Left hindlimb (tissue), 1 donor: Measurements from ENCODE around the gene GTF2A2.
A peak's percentile ranks its signal among the peaks of the same experiment; 100 is the strongest.
"Not testable (repeated sequence)": the region's sequence is repeated elsewhere in the genome, so short reads cannot be mapped to it uniquely, and the experiment has no call there.

ENCODE experiments used
- DNase-seq: peaks from one replicate; pipeline ENCODE4 v3.0.0-alpha.2; 2018

The GTF2A2 gene

GRCh38 chr15:59656897-59657634 is at the start of gene GTF2A2:
GTF2A2 (minus strand) TSS chr15:59657515; CDS start chr15:59652277, 5,238 bp downstream.
- DNase-seq: peak; percentile 97

- DNase-seq: no peak
Observed at GRCh38 chr15:59703979-59704796, 46.9 kb upstream of the GTF2A2 start.

GRCh38 chr15:59702351-59702750 is 45.0 kb upstream of the GTF2A2 start:
- no peak for DNase-seq

GRCh38 chr15:59701880-59702279 is 44.6 kb upstream of the GTF2A2 start:
- DNase-seq: no peak

GRCh38 chr15:59699810-59700431 is 42.6 kb upstream of the GTF2A2 start:
- no peak for DNase-seq

GRCh38 chr15:59698065-59698464 is 40.8 kb upstream of the GTF2A2 start:
- not testable (repeated sequence) for DNase-seq

- DNase-seq: no peak
Observed at GRCh38 chr15:59696332-59696731, 39.0 kb upstream of the GTF2A2 start.

- DNase-seq: no peak
Observed at GRCh38 chr15:59694779-59695178, 37.5 kb upstream of the GTF2A2 start.

GRCh38 chr15:59691194-59691805 is 34.0 kb upstream of the GTF2A2 start:
- DNase-seq: no peak

GRCh38 chr15:59689626-59690236 is 32.4 kb upstream of the GTF2A2 start:
- DNase-seq: peak; percentile 72

- peak; percentile 100 for DNase-seq
Observed at GRCh38 chr15:59688782-59689625, 31.7 kb upstream of the GTF2A2 start, which contains the start of gene BNIP2. BNIP2 (minus strand) TSS chr15:59689320; CDS start chr15:59682457, 6,863 bp downstream.

GRCh38 chr15:59688423-59688781 is 31.1 kb upstream of the GTF2A2 start:
- no peak for DNase-seq

GRCh38 chr15:59687836-59688235 is 30.5 kb upstream of the GTF2A2 start:
- DNase-seq: no peak

GRCh38 chr15:59686389-59686788 is 29.1 kb upstream of the GTF2A2 start:
- no peak for DNase-seq

GRCh38 chr15:59685737-59686297 is 28.5 kb upstream of the GTF2A2 start:
- no peak for DNase-seq

GRCh38 chr15:59680870-59681269 is 23.6 kb upstream of the GTF2A2 start:
- no peak for DNase-seq

GRCh38 chr15:59680346-59680745 is 23.0 kb upstream of the GTF2A2 start:
- no peak for DNase-seq

GRCh38 chr15:59678620-59679019 is 21.3 kb upstream of the GTF2A2 start:
- no peak for DNase-seq

- DNase-seq: no peak
Observed at GRCh38 chr15:59678172-59678571, 20.9 kb upstream of the GTF2A2 start.

GRCh38 chr15:59676565-59676964 is 19.2 kb upstream of the GTF2A2 start:
- DNase-seq: no peak

- DNase-seq: no peak
Observed at GRCh38 chr15:59674361-59674877, 17.1 kb upstream of the GTF2A2 start.
